GM19099 (cell line): ENCODE data around the gene CTDP1.

Source experiments
- POLR2A ChIP-seq: IDR thresholded peaks from 3 replicates; pipeline ENCODE4 v1.6.1; 2011; ENCODE audit warnings: low read depth; ENCODE audit not compliant: insufficient read length; ENCODE audit errors: extremely low read depth

The CTDP1 gene, protein sequence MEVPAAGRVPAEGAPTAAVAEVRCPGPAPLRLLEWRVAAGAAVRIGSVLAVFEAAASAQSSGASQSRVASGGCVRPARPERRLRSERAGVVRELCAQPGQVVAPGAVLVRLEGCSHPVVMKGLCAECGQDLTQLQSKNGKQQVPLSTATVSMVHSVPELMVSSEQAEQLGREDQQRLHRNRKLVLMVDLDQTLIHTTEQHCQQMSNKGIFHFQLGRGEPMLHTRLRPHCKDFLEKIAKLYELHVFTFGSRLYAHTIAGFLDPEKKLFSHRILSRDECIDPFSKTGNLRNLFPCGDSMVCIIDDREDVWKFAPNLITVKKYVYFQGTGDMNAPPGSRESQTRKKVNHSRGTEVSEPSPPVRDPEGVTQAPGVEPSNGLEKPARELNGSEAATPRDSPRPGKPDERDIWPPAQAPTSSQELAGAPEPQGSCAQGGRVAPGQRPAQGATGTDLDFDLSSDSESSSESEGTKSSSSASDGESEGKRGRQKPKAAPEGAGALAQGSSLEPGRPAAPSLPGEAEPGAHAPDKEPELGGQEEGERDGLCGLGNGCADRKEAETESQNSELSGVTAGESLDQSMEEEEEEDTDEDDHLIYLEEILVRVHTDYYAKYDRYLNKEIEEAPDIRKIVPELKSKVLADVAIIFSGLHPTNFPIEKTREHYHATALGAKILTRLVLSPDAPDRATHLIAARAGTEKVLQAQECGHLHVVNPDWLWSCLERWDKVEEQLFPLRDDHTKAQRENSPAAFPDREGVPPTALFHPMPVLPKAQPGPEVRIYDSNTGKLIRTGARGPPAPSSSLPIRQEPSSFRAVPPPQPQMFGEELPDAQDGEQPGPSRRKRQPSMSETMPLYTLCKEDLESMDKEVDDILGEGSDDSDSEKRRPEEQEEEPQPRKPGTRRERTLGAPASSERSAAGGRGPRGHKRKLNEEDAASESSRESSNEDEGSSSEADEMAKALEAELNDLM

DNA sequence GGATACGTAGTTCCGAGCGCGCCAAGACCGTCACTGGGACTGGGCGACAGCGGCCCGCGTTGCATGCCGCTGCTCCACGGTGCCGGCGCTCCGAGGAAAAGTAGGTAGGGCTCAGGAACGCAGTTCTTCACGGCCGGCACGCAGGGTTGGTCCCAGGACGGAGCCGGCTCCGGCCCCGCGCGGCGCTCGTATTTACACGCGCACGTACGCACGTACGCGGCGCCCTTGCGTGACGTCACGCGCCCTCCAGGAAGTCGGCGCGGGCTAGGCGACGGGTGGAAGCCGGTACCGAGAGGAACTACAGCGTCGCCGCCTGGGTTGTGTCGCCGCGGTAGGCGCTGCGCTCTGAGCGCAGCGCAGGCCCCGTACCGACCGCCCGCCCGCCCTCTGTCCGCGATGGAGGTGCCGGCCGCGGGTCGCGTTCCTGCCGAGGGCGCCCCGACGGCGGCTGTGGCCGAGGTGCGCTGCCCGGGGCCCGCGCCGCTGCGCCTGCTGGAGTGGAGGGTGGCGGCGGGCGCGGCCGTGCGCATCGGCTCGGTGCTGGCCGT, at the start of gene CTDP1:
TSS of gene CTDP1 (plus strand) at position 252 of the 548 bp plus-strand sequence. CDS start at position 397, 145 bp downstream.
- TF ChIP-seq POLR2A = peak; percentile 58

DNA sequence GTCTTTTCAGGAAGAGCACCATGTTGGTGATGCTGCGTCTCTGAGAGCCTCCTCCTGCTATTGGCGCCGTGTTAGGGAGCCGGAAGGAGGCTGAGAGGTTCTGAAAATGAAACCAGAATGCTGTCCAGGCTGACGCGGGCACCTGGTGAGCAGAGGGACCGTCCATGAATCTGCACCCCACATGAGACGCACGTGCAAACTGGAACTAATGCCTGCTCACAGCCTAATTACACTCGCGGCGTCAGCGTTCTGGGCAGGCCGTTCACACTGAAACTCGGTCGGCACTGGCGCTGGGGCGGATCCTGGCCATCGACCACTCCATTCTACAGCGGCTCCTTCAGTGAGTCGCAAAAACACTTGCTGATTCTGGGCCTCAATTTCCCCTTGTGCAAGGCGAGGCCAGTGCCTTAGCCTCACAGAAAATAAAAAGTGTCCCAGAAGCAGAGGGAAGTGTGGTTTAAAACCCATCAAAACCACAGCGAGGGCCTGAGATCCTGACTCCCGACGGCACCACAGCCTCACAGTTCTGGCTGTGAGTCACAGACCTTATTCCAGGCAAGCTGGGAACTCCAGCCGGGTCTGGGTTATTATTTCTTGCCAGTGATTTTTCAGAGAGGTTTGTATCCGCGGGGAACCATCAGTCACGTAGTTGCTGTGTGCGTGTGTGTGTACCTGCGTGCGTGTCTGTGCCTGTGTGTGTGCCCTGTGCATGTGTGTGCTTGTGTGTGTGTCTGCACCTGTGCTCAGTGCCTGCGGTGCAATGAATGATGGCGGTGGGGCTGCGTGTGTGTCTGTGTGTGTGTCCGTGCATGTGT, 49.1 kb upstream of the CTDP1 start:
- no peak for TF ChIP-seq POLR2A

DNA sequence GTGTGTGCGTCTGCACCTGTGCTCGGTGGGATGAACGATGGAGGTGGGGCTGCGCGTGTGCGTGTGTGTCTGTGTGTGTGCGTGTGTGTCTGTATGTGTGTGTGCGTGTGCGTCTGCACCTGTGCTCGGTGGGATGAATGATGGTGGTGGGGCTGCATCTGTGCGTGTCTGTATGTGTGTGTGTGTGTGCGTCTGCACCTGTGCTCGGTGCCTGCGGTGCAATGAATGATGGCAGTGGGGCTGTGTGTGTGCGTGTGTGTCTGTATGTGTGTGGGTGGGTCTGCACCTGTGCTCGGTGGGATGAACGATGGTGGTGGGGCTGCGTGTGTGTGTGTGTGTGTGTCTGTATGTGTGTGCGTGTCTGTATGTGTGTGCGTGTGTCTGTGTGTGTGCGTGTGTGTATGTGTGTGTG, 48.5 kb upstream of the CTDP1 start:
- TF ChIP-seq POLR2A = no peak

DNA sequence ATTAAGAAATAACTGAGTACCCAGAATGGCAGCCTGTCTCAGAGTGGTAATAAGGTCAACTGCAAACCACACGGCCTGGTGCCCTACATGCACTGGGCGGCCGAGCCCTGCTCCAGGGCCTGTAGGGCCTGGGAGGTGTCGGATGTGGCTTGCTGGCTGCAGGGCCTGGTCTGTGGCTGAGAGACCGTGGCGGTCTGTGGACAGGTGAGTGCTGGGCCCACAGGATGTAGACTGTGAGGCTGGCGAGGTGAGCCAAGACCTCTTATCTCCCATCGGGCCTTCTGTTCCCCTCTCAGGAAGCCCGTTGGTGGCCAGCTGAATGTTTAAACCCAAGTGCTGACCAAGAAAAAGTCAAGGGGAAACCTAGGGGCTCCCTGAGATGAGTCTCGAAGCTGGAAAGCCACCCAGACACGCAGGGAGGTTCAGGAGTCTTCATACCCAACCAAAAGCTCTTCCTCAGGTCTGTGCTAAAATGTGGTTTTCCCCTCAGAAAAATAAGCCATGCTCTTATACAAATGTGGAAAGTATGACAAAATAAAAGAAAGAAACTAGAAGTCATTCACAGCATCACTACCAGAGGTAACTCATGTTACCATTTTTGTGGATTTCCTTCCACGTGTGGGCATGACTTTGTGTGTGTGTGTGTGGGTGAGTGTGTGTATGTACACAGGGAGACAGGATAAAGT, 47.7 kb upstream of the CTDP1 start:
- TF ChIP-seq POLR2A = no peak

DNA sequence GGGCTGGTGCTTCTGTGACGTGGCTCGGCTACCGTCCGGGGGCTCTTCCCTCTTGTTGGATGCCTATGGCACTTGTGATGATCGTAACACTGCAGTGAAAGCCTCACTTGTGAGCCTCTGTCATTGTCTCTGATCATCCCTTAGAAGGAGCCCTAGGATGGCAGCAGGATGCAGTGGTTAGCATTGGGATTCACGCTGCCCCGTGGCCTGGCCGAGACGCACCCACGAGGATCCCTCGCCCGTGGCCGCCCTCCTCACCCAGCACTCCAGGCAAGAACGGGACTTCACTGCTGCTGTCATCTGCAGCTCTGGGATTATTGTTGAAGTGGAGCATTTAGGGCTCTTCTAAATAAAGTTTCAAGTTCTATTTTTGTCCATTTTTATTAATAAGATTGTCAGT, 46.8 kb upstream of the CTDP1 start:
- TF ChIP-seq POLR2A = no peak

DNA sequence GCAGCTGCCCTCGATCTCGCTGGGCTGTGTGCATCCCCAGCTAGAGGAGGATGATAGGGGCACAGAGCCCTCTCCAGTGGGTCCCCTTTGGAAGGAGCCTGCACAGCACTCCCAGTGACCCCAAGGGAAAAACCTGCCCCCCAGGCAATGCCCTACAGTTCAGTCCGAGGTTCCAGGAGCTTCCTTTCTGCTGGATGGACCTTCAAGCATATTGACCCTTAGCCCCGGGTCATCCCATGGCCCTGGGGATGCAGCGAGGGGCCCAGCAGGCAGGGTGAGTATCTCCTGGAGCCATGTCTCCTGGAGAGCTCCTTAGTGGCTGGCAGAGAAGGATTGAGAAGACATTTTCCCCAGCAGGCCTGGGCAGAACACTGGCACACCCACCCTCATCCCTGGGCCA, 45.4 kb upstream of the CTDP1 start:
- TF ChIP-seq POLR2A = no peak

DNA sequence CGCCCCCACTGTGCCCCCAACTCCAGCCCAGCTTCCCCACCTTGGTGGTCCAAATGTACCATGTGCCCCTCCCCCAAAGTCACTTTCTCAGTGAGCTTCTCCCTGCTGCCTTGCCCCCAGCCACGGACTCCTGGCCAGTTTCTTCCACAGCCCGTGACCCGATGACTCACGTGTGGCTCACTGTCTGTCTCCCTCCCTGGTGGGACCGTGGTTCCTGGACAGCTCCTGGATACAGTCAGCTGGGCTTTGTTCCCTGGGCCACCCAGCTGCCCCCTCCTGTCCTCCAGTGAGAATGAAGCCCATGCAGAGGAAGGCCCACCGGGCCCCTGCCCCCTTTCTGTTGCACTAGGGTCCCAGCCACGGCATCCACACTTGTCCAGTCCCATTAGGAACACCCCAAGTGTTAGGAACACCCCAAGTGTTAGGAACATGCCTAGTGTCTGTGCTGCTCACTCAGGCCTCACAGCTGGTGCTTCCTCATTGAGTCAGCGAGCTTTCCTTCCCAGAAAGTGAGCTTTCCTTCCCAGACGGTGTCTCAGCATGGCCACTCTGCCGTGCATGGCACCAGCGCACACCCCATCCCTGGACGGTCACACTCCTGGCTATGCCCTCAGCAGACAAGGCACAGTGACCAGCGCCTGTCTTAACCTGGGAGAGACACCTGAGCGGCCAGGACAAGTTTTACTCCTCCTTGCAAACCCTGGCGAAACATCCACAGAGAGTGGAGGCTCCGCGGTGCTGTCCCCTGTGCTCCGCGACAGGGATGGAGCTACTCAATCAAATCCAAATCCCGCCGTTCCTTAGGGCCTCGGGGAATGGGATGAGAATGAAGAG, 44.8 kb upstream of the CTDP1 start:
- TF ChIP-seq POLR2A = no peak

DNA sequence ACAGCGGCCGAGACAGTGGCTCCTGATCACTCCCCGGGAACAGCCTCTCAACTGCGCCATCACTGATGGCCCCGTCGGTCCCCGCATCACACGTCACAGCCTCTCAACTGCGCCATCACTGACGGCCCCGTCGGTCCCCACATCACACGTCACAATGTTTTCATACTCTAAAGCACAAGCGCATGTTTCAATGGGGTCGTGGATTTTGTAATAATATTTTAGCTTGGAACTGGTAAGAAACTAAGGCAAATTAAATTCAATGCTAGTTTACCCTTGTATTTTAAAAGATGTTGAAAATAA, 44.2 kb upstream of the CTDP1 start:
- no peak for TF ChIP-seq POLR2A

DNA sequence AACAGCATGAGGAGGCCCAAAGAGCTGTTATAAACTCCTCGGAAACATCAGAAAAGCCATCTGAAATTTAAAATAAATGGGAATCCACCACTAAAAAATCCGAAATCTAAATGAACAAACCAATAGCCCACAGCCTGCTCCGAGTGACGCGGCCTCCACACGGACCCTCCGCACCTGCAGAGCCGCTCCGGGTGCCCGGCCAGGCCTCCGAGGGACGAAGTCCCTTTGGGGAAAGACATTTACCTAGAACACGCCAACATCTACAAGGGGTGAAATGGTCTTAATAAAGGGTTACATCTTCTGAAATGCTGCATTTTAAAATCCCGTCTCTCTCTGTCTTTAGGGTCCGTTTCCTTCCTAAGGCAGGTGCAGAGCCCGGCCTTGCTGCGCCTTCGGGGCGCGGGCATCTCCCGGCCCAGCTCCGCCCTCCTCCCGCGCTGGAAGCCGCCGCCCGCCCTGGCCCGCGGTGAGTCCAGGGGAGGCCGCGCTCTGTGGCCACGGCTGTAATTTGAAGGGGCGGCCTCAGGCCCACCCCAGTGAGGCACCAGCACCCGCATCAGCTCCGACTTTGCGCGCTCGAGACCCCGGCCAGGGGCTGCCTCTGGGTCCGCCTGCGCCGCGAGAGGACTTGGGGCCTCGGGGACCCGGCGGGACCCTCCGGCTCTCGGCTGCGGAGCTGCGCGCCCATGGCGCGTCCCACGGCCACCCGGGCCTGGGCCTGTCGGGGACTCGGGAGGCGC, 42.3 kb upstream of the CTDP1 start:
- TF ChIP-seq POLR2A = no peak

DNA sequence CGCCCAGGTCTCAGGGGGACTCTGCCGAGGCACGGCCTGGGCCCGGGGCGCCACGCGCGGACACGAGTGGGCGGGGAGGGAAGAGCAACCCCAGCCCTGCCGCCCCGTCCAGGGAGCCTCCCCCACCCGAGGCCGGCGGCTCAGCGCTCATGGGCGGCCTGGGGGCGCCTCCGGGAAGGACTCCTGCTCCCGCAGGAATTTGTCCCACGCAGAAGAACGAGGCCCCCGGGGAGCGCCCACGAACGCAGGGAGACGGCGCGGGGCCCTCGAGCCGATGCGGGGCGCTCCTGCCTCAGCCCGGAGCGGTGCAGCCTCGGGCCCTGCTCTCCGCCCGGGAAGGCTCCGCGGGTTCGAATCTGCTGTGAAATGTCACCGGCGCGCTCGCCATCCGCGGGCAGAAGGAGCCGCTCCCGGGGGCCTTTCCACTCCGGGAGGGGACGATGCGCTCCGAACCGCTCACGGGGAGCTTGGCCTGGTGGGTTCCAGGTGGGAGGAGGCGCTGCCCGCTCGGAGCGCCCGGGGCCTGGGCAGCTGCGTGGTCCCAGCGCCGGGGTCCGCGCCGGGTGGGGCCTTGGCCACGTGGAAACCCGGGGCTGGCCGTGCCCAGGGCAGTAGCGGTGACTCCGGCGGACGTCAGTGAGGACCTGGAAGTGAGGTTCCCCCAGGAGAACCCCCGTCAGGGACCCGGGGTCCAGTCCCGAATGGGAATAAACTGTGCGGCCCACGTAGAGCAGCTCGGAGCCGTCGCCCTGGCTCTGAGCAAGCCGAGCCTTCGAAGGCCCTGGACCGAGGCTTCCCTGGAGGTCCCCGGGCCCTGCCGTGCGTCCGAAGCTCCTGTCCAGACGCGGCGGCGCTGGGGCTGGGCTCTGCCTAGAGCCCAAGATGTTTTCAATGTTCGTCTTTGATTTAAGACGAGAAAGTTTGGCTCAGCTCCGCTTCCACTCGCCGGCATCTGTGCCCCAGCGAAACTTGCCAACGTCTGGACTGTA, 41.4 kb upstream of the CTDP1 start:
- no peak for TF ChIP-seq POLR2A

DNA sequence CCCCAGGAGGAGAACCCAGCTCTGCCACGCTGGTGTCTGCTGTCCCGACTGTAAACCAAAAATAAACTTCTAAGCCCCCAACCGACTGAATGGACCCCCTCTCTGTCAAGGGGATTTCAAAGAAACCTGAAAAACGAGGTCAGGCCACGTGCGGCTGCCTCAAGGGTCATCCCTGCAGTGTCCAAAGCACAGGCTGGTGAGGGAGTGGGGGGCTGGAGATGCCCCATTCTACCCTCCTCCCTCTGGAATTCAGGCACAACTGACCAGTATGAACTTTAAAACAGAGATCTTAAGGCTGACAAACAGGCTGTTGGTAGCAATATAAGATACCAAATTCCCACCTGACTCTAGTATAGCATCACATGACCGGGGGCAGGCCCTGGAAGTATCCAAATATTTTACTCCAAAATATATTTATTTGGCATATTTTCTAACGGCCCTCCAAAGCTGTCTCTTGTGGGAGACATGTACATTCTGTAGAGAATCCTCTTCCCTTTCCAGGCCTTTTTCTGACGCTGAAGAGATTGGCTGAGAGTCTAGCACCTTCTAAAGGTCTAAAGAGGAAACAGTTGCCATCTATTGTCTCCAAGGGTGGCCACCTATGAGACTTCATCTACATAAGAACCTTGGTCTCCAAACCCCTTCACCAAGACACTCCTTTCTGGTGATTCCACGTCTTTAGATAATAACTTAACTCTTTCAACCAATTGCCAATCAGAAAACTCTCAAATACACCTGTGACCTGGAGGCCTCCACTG, 40.4 kb upstream of the CTDP1 start:
- no peak for TF ChIP-seq POLR2A
